ENCODE data around the gene MIEF2. TPM values are rescaled to one million over a fixed set of nuclear protein-coding genes. Genes with fewer than 3 reads are reported as not detected.

The MIEF2 gene
- total RNA-seq, 1 donor from 2014 or later: 9.5 TPM

- no peak overlapping the region for H3K27ac ChIP-seq
- TF ChIP-seq, protein P1, sequence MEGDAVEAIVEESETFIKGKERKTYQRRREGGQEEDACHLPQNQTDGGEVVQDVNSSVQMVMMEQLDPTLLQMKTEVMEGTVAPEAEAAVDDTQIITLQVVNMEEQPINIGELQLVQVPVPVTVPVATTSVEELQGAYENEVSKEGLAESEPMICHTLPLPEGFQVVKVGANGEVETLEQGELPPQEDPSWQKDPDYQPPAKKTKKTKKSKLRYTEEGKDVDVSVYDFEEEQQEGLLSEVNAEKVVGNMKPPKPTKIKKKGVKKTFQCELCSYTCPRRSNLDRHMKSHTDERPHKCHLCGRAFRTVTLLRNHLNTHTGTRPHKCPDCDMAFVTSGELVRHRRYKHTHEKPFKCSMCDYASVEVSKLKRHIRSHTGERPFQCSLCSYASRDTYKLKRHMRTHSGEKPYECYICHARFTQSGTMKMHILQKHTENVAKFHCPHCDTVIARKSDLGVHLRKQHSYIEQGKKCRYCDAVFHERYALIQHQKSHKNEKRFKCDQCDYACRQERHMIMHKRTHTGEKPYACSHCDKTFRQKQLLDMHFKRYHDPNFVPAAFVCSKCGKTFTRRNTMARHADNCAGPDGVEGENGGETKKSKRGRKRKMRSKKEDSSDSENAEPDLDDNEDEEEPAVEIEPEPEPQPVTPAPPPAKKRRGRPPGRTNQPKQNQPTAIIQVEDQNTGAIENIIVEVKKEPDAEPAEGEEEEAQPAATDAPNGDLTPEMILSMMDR (IDR thresholded peaks at IDR 0.05): no peak
- H3K36me3 ChIP-seq: peaks cover 74% of the 10 kb centered on the region
- ATAC-seq (no peak), DNase-seq (no peak)
- H3K4me3 ChIP-seq: no peak overlapping the region
- H3K27me3 ChIP-seq (ENCODE audit: low read depth): no peaks in the 10 kb centered on the region
- H3K9me3 ChIP-seq: no peaks in the 10 kb centered on the region
- H3K4me1 ChIP-seq: peaks cover 25% of the 10 kb centered on the region
- intact Hi-C loops (cut with DNase I): no loop called here
Observed at GRCh38 chr17:18253947-18254821, 6.3 kb upstream of the MIEF2 start.

- TF ChIP-seq, protein P1 (IDR thresholded peaks at IDR 0.05): no peak
- Histone ChIP-seq H3K27me3 (ENCODE audit: low read depth) (no peaks in the 10 kb centered on the region), H3K27ac (no peak overlapping the region), H3K4me3 (no peak overlapping the region), H3K36me3 (peaks cover 66% of the 10 kb centered on the region), H3K4me1 (peaks cover 34% of the 10 kb centered on the region), H3K9me3 (no peaks in the 10 kb centered on the region)
- intact Hi-C loops (cut with DNase I): no loop called here
- ATAC-seq (no peak), DNase-seq (no peak)
Observed at GRCh38 chr17:18254888-18255649, 5.4 kb upstream of the MIEF2 start.

- intact Hi-C loops (cut with DNase I): no loop called here
- DNase-seq (no peak), ATAC-seq (no peak)
- Histone ChIP-seq H3K36me3 (peaks cover 53% of the 10 kb centered on the region), H3K4me1 (peaks cover 38% of the 10 kb centered on the region), H3K4me3 (no peak overlapping the region), H3K27me3 (ENCODE audit: low read depth) (no peaks in the 10 kb centered on the region), H3K27ac (no peak overlapping the region), H3K9me3 (no peaks in the 10 kb centered on the region)
- TF ChIP-seq, protein P1 (IDR thresholded peaks at IDR 0.05): no peak
Observed at GRCh38 chr17:18256351-18256750, 4.1 kb upstream of the MIEF2 start.

GRCh38 chr17:18256776-18257175, 3.7 kb upstream of the MIEF2 start:
- H3K4me3 ChIP-seq: peak overlapping the region; percentile 98
- TF ChIP-seq, protein P1 (IDR thresholded peaks at IDR 0.05): no peak
- no peaks in the 10 kb centered on the region for H3K9me3 ChIP-seq
- H3K4me1 ChIP-seq: peaks cover 42% of the 10 kb centered on the region
- intact Hi-C loops (cut with DNase I): no loop called here
- no peak for DNase-seq
- no peak for ATAC-seq
- H3K27ac ChIP-seq: peak overlapping the region; percentile 99
- peaks cover 49% of the 10 kb centered on the region for H3K36me3 ChIP-seq
- H3K27me3 ChIP-seq (ENCODE audit: low read depth): no peaks in the 10 kb centered on the region

DNA sequence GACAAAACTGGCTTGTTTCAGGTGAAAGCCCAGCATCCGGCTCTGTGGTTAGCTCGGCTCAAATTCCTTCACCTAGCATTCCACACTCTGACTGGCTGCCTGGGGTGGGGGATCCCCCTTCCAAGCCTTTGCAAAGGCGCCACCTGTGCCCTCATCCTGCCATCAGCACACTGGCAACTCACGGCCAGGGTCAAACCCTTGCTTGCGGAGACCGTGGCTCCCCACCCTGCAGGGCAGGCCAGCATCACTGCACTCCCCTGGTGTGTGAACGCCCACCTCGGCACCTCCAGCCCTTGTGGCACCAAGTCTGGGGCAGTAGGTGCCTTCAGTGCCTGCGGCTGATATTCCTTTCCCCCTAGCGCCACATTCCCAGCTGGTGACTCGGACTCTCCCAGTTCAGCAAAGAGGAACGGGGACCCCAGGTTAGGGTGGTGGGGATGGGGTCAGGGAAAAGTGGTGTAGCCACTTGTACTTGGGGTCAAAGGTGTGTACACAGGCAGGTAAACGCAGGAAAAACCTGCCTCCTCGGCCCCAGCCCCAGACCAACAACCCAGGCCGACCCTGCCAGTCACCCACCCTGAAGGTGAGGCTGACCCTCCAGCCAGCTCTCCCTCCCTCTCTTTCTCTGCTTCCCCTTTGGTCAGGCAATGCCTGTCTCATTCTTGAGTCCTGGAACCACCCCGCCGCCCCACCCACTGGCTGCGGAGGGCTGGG, 3.0 kb upstream of the MIEF2 start:
- H3K4me1 ChIP-seq: peaks cover 49% of the 10 kb centered on the region
- peak overlapping the region; percentile 98 for H3K4me3 ChIP-seq
- H3K27ac ChIP-seq: peak overlapping the region; percentile 99
- intact Hi-C loops (cut with DNase I): no loop called here
- TF ChIP-seq, protein P1 (IDR thresholded peaks at IDR 0.05): no peak
- no peaks in the 10 kb centered on the region for H3K9me3 ChIP-seq
- no peaks in the 10 kb centered on the region for H3K27me3 ChIP-seq (ENCODE audit: low read depth)
- H3K36me3 ChIP-seq: peaks cover 42% of the 10 kb centered on the region
- peak; percentile 20 to 35 for ATAC-seq
- peak; percentile 80 for DNase-seq

Data from lower lobe of right lung (tissue), 2 donors.